Activated CD8-positive, alpha-beta memory T cell treated with anti-CD3 and anti-CD28 coated beads, Interleukin-2, amount 50 U/mL, for 24 hours (primary cell): ENCODE measurements around the gene PAPOLG.

Experiments used
- DNase-seq: peaks from one replicate; pipeline ENCODE4 v3.0.0-alpha.2; 2020; ENCODE audit errors: extremely low read depth

The PAPOLG gene

DNA sequence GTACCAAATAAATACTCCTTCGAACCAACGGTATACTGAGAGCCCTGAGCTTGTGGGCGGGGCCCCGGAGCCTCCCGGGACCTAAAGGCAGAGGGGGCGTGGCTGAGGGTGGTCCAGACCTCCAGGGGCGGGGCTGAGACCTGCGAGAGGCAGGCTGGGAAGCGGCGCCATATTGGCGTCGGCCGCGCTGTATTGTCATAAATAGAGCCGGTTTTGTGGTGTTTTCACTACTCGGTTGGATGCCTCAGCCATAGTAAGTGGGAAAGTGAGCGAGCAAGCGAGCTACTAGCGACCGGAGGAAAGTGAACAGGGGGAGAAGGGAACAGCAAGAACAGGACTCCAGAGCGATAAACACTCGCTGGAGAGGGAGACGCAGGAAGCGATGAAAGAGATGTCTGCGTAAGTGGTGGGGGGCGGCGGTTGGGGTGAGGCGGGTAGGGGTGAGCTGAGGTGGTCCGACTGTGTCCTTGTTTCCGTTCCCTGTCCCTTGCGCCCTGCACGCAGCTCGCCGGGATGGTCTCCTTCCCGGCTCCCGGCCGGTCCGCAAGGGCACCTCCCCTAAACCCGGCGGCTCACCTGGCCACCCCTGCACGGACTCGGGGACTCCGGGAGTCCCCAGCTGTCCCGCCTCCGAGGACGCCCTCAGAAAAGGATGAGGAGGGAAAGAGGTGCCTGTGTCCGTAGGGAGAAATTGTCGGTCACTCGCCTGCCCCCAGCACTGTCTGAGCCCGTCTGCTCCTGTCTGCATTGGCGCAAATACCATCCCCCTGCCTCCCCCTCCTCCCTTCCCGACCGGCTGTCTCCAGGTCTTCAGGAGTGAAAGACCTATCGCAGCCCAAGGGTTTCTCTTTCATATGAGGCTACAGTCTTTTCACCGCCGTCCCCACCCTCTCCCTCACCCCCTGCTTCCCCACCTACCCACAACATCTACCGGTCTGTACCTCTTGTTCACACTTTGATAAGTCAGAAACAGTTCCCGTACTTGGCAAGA, at the start of gene PAPOLG:
Gene PAPOLG (plus strand): TSS at position 172 of the 991 bp plus-strand sequence. CDS start 211 bp downstream, at position 383.
- peak; percentile 94 for DNase-seq

DNA sequence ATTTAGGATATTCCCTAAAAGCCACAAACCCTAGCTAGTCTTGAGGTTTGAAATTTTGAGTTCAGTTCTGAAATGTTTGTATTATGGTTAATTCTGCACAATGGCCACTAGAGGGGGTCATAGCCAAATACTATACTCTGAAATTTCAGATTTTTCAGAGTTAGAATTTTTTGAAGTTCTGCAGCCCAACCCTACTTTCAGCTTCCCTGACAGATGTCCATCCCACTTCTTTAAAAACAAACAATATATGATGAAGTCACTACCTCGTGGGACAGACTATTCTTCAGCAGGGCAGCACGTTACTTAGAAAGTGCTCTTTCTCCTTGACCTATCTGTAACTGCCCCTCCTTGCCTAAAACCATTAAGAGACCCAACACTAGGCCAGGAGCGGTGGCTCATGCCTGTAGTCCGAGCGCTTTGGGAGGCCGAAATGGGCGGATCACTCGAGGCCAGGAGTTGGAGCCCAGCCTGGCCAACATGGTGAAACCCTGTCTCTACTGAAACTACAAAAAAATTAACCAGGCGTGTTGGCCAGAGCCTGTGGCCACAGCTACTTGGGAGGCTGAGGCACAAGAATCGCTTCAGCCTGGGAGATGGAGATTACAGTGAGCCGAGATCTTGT, 48.2 kb upstream of the PAPOLG start:
- no peak for DNase-seq

DNA sequence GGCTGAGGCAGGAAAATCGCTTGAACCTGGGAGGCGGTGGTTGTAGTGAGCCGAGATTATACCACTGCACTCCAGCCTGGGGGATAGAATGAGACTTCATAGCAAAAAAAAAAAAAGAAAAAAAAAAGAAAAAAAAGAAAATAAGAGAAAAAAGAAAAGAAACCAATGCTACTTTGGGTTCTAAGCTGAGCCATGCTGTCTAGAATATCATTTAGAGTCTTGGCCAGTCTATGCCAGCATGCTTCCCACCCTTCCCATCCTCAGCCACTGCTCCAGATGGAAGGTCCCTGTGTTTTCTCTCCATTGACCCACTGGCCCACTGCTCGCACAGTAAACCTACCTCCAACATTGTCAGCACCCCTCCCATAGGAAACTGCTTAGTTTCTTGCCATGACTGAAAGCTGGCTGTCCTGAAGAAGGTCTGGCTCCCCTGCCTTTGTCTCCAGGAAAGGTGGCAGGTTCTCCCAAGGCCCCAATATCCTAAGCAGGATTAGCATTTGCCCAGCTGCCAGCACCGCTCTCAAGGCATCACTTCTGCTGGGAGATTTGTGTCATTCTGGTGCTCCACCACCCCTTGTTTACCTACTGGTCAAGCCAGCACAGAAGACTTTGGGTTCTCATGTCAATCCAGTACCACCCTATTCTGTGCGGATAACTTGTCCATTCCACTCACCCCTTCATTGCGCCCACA, 47.3 kb upstream of the PAPOLG start:
- DNase-seq, result no peak

DNA sequence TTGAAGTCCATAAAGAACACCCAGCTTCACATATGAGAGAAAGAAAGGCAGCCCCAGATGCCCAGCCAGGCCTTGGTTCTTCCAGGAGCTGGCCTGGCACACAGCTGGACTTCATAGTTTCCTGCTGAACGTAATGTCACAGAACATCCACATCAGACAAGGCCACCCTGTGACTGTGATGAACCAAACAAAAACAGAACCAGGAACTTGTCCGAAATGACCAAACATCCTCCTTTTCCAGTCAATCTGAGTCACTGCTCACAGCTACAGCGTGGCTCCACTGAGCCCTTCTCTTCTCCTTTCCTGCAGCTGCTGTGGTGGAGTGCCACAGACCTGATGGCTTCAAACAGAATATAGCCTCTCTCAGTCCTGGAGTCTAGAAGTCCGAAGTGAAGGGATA, 45.4 kb upstream of the PAPOLG start:
- DNase-seq, result no peak

DNA sequence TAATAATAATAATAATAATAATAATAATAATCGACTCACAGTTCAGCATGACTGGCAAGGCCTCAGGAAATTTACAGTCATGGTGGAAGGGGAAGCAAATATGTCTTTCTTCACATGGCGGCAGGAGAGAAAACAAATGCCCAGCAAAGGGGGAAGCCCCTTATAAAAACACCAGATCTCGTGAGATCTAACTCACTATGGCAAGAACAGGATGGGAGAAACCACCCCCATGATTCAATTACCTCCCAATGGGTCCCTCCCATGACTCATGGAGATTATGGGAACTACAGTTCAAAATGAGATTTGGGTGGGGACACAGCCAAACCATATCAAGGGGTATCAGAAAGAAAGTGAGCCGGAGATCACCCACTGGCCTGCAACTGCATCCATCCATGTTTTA, 40.5 kb upstream of the PAPOLG start:
- no peak for DNase-seq

DNA sequence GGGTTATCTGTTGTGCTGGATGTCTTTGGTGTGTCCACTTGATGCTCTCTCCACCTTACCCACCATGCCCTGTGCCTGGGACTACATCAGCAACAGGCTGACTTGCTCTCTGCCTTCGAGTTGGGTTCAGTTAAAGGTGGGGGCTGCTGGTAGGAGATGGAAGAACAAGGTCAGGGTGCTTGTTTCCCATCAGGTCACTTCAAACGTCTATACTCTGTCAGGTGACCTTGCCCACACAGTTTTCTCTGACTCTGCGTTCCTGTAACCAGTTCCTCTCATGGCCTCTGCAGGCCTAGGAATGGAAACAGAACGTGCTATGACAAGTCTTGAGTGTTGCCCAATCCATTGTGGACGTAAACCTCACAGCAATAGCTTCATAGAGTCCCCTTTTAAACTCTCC, 38.4 kb upstream of the PAPOLG start:
- no peak for DNase-seq

DNA sequence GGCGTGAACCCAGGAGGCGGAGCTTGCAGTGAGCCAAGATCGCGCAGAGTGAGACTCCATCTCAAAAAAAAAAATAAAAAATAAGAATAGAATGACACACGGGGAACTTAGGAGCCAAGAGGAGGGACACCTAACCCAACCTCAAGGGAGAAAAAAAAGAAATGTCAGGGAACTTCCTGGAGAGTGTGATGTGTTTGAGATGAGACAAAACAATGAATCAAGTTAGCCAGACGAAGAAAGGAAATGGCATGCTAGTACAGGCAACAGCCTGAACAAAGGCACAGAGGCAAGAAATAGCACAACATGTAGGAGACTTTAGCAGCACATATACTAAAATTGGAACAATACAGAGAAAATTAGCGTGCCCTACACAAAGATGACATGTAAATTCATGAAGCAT, 36.7 kb upstream of the PAPOLG start:
- no peak for DNase-seq

DNA sequence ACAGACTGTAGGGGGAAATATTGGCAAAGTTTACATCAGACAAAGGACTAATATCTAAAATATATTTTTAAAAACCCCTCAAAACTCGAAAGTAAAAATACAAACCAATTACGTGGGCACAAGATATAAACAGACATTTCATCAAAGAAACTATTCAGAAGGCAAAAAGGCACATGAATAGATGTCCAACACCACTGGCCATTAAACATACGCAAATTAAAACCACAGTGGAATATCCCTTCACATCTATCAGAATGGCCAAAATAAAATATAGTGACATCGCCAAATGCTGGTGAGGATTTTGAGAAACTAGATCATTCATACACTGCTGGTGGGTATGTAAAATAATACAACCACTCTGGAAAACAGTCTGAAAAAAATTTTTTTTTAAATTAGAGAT, 30.6 kb upstream of the PAPOLG start:
- no peak for DNase-seq

DNA sequence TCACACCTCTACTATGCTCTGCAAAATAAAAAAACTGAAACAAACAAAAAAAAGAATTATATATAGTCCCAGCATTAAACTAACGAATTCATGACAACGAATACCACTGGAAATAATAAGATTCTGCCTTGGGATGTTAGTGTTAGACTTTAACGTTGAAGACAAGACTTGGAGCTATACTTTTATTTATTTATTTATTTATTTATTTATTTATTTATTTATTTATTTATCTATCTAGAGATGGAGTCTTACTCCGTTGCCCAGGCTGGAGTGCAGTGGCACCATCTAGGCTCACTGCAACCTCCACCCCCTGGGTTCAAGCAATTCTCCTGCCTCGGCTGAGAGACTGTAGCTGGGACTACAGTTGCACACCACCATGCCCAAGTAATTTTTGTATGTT, 27.2 kb upstream of the PAPOLG start:
- no peak for DNase-seq

DNA sequence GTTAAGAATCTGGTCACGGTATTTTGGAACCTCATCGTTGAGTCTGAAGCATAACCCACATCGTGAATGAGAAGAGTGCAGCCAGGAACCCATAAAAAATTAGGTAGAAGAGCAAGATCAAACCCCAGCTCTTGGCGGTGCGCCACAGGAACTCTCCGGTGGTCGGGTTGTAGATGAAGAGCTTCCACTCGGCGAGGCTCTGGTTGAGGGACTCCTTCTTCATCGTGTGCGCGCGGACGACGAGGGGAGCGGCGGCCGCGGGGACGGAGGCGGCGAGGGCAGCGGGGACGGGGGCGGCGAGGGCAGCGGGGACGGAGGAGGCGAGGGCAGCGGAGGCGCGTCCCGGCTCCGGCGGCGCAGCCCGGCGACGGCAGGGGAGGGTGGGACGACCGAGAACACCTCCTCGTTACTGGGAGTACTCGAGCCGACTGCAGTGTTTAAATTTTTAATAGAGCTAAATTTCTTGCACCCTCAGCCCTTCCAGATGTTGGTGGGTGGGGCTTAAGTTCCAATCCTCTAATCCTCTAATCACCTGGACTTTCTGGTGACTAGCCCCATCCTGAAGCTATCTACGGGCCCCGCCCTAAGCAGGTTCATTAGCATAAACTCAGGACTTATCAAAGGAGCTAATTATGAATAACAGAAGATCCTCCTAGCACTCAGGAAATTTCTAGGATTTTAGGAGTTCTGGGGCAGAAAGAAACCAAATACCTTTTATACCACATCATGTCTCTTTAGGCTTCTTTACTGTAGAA, 20.4 kb upstream of the PAPOLG start:
- no peak for DNase-seq

DNA sequence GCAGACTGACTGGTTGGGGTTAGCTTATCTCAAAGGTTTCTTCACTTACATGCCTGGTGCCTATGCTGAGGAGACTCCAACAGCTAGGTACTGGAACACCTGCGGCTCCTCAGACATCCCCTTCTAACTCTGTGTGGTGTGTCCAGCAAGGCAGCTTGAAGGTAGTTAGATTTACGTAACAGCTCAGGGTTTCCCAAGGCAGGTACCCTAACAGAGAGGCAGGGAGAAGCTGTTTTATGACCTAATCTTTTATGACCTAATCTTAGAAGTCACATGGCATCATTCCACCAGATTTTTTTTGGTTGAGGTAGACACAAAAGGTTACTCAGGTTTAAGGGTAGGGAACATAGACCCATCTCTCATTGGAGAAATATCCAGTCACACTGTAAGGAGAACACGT, 17.4 kb upstream of the PAPOLG start:
- DNase-seq, result no peak

DNA sequence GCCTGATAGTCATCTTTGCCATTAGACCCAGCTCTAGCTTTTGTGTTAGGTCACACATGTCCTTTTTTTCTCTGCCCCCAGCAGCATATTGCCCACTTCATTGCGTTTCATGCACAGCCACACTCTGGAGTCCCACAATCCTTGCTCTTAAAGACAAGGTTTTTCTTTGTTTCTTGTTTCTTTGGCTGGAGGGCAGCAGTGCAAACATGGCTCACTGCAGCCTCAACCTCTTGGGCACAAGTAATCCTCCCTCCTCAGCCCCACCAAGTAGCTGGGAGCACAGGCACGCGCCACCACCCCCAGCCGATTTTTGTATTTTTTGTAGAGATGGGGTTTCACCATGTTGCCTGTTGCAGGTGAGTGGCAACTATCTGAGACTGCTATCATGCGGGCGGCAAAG, 16.9 kb upstream of the PAPOLG start:
- DNase-seq, result no peak

DNA sequence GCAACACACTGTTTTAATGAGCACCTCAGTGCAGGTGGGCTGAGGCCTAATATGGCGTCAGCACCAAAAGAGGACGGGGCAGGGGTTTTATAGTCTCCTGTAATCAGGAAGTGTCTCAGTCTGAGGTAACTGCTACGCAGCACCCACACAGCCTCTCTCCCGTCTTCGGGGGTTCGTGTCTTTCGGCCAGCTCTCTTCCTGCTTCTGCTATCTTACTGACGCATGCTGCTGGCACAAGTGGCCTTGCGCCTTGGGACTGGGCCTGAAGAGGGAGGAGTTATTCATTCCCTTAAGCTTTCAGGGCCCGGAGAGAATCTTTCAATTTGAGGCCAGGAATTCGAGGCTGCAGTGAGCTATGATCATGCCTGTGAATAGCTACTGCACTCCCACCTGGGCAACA, 14.5 kb upstream of the PAPOLG start:
- DNase-seq, result no peak

DNA sequence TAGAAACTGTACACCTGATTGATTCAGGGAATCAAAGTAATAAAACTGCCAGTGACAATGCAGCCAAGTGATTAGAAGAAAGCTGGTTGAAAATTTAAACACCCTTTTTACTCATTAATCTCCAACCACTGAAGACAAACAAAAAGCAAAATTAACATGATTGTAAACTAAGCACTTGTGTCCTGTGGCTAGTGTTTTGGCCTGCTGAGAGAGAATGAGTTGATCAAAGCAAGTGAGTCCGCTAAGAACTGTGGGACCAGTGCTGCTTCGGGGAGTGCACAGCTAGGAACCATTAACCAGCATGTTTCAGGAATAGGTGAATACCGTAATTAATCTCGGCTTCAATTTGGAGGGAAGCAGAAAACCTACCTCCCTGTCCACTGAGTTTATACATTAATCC, 13.6 kb upstream of the PAPOLG start:
- no peak for DNase-seq

DNA sequence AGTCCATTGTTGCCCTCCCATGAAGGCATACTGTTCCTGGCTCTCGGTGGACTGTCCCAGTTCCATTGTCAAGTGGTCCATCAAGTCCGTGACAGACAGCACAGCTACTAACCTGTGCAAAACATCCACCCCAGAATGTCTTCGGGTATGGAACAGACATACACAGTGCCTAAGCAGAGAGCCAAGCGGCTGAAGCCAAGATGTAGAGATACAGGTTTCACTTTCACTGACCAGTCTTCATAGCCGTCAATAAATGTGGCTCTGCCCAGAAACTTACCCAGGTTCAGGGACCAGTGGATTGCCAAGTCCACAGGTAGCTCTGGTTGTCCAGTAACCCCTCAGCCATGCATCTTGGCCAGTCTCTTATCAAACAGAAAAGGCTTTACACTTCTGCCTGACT, 10.7 kb upstream of the PAPOLG start:
- no peak for DNase-seq

DNA sequence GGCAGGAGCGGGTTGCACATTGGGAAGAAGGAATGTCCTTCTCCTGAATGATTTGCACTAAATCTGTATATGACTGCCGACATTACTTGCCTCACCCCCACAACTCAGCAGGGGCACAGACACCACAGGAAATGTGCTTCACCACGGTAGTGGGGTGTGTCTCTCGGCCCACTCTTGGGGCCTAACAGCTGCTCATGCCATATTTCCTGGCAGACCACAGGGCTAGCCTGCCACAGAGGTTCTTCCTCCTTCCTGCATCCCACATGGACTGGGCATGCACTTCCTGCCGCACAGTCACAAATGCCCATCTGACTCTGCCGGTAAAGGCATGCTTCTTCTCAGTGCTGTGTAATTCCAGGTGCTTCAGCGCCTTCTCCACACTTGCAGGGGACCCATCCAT, 10.3 kb upstream of the PAPOLG start:
- DNase-seq, result no peak

DNA sequence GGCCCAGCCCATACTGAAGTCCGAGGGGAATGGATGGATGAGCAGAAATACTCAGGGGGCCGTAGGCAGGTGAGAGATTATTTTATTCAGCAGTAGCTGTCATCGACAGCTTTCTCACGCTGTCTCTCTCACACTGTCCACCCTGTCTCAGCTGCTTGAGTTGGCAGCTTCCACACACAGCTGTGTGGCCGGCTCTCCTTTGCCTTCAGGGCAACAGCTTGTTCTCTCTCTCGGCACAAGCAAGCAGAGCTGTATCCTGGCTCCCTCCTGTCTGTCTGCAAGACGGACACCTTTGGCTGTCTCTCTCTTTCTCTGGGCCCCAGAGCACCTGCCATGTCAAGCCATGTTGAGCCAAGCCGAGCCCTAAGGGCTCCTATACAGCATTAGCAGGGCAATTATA, 9.8 kb upstream of the PAPOLG start:
- DNase-seq, result no peak

DNA sequence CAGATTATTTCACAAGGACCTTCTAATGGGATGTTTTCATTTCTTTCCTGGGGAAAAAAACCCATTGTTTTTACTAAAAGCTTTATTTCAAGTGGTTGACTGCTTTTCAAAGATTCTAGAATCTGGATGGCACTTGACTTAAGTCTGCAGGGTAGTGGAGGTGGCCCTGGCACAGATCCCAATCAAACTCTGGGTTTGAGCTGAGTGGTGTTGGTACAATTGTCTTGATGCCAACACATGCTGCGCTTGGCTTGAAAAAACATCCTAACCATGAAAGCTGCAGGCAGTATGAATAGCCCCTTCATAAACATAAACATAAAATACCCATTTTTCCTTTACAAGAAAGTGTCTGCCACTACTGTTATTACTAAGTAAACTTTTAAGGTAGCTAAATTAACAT, 3.6 kb downstream of the PAPOLG start:
- DNase-seq, result no peak

DNA sequence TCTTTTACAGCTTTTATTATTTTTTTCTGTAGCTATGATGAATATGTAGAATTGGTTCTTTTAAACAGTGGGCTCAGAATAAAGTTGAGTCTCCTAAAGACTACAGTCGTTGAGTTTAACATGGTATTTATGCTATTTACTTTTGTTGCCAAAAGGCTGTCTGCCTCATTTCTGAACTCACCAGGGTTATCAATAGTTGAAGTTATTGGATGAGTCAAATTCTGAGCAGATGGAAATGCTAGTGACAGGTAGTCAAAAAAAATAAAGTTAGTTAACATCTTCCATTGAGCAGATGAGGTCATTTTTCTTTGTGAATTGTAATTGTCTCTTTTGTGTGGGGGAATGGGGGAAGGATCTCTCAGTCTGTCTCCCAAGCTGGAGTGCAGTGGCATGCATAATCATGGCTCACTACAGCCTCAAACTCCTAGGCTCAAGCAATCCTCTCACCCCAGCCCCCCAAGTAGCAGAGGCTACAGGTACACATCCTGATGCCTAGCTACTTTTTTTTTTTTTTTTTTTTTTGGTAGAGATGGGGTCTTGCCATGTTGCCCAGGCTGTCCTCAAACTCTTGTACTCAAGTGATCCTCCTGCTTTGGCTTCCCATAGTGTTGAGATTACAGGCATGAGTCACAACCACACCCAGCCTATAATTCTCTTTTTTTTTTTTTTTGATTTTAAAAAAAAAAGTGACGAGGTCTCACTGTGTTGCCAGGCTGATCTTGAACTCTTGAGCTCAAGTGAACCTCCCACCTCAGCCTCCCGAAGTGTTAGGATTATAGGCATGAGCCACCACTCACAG, 8.9 kb downstream of the PAPOLG start:
- no peak for DNase-seq

DNA sequence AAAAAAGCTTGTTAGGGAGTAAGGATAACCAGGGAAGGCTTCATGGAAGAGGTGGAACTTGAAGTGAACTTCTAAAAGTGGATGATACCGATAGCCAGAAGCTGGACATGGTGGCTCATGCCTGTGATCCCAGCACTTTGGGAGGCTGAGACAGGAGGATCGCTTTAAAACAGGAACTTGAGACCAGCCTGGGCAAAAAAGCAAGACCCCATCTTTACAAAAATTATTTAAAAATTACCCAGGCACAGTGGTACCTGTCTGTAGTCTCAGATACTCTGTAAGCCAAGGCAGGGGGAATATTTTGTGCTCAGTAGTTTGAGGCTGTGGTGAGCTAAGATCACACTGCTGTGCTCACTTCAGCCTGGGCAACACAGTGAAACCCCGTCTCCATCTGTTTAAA, 10.2 kb downstream of the PAPOLG start:
- DNase-seq, result no peak

DNA sequence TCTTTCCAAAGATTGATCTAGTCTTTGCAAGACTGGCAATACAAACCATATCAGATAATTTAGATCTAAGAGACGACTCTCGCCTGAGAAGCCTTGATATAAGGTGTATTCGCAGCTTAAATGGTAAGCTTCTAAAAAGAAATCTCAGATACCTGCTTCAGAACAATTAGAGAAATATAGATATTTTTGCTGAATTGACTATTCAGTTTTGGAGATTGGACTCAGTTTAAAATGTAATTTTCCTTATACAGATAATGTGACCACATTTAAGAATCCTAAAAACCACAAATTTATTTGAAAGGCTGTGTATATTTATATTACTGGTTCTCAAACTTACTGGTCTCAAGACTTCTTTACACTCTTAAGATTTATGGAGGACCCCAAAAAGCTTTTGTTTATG, 15.4 kb downstream of the PAPOLG start:
- DNase-seq, result no peak
